HG02610 (cell line): Measurements from ENCODE around the gene MCTP2.

Experiments used
- ATAC-seq: cut with Tn5 transposase; IDR thresholded peaks from one replicate; pipeline ENCODE4 v1.9.1; 2021; ENCODE audit warnings: mild to moderate bottlenecking, moderate library complexity; ENCODE audit not compliant: unreplicated experiment

The MCTP2 gene

GRCh38 chr15:94296717-94297116 lies 65.4 kb downstream of the MCTP2 start:
- ATAC-seq, result no peak

GRCh38 chr15:94297558-94297957 lies 66.2 kb downstream of the MCTP2 start:
- ATAC-seq, result peak; percentile 68

DNA sequence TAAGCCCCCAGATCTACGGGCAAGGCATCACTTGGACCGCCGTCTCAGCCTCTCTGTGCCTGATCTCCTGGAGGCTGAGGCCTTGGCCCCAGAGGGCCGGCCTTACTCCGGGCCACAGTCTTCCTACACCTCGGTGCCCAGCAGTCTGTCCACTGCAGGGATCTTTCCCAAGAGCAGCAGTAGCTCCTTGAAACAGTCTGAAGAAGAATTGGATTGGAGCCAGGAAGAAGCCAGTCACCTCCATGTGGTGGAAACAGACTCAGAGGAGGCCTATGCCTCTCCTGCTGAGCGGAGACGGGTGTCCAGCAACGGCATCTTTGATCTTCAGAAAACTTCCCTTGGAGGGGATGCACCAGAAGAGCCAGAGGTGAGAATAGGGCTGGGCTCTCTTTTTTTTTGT lies 67.0 kb downstream of the MCTP2 start:
- no peak for ATAC-seq

DNA sequence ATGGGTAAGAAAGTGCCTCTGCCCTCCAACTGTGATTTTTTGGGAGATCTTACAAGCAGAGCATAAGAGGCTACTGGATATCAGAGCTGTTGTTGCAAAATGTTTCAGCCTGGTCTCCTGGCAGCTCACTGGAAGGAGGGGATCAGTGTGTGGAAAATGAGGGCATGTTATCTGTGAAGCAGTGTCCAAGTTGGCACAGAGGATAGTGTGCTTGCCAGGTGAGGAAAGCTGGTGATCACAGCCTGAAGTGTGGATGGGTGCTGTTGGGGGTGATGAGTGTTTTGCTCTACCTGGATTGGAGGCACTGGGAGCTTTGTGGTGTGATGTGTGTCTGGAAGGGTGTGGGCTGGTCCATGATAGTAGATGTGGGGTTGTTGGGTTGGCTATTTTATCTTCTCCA lies 69.3 kb downstream of the MCTP2 start:
- ATAC-seq, result no peak

- ATAC-seq, result peak; percentile 57
Measured at GRCh38 chr15:94305133-94305532, 73.8 kb downstream of the MCTP2 start.

GRCh38 chr15:94306700-94307650 lies 75.6 kb downstream of the MCTP2 start:
- ATAC-seq, result peak; percentile 79

GRCh38 chr15:94312946-94313345 lies 81.6 kb downstream of the MCTP2 start:
- no peak for ATAC-seq

GRCh38 chr15:94314639-94315038 lies 83.3 kb downstream of the MCTP2 start:
- ATAC-seq, result no peak

DNA sequence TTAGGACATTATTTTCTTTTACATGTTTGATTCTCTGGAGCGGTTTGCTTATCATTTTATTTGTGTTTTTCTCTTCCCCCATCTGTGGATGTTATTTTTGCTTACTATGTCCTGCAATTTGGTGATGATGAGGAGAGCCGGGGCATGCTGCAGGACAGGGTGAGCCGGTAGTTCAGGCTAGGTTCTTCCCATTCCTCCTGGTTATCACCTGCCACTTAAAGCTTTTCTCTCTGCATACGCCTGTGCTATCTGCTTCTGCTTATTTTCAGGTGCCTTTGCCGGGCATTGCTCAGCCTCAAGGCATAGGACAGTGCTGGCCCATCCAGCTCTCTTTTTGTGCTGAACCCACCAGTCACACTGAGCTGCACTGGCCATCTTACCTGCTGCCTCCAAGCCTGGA lies 85.8 kb downstream of the MCTP2 start:
- ATAC-seq, result no peak

DNA sequence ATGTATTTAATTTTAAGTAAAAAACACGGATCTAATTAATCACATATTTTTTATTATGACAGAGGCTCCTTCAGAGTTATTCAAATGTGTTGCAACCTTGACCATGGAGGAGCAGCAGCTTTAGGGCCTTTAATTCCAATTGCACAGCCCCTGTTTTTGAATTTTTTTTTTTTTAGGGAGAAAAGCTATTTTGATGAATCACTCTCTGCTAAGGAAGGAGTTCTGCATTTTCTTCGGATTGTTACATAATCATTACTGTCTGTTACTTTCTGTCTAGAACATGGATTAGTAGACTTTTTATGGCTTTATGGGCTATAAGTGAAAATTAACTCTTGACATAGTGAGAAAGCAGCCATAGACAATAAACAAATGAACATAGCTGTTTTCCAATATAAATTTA lies 90.8 kb downstream of the MCTP2 start:
- ATAC-seq, result no peak

- ATAC-seq, result no peak
Measured at GRCh38 chr15:94323076-94323475, 91.7 kb downstream of the MCTP2 start.

GRCh38 chr15:94324117-94324826 lies 92.9 kb downstream of the MCTP2 start:
- peak; percentile 84 for ATAC-seq

DNA sequence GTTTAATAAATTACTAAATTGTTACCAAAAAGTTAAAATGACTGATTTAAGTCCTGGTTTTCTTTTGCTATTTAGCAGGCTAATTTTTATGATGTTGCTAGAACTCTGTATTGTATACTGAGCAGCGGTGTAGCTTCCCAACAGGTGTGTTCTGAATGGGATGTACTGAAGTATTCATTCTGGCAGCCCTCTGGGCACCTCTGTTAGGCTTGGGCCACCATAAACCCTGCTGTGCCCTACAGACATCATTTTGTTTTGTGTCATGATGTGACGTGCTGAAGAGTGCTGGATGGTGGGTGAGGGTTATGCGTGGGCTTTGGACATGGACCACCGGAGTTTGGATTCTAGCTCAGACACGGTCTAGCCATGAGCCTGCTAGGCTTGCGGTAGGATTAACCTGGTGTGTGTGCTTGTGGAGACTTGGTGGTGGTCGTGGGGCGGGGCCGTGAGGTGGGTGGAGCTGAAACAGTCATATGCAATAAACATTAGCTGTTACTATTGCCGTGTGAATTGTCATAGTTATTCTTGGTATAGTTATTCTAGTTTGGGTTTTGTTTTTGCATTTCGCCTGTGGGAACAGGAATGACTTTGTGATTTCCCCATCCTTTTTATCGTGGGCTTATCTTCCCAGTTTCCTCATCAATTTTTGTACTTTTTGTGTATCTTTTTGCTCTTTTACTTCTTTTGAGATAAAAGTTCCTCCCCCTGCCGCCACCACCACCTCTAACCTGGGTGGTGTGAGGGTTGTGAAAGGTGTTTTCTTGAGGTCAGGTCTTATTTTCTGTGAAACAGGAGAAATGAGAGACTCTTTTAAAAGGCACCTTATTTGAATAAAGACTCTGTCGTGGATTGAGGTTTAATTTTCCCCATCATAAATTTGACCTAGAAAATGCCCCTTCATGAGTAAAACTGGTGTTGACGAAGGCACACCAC lies 93.7 kb downstream of the MCTP2 start:
- ATAC-seq, result no peak

DNA sequence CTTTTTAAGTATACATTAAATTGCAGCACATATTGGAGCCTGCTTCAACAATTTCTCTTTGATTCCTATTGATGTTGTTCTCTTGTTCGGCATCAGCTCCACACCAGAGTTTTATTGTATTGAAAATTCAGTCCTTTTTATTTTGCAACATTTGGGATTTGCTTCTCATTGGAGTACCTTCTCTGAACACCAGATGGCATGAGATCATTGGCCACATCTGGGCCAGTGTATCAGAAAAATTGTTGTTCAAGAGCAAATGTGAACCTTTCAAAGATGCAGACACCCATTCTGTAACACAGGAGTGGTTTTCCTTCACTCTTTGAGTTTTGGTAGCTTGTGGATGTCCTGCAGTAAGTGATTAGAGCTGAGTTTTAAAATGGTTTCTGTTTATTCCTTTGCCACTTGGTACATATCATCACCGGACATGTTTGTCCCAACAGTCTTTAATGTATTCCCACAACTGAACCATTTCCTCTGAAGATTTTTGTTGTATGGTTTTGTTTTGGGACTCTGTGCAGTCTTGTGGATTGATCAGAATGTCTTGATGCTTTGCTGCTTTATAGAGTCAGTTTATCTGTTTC lies 96.1 kb downstream of the MCTP2 start:
- no peak for ATAC-seq

DNA sequence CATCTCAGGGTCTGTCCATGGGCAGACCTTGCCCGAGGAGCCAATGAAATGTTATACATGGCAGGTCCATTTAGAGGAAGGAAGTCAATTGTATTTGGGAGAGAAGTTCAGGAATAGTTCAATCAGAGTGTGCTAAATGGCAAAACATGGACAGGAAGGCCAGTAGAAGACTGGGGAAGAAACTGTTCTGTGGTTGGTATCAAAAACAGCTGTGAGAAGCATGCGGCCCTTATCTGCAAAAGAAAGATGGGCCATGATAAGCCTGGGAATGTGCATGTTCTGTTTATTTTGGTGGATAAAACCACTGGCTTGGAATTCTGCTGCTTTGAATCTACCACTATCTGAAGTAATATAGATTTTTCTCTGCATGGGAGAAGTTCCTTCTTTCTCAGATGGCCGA lies 100.4 kb downstream of the MCTP2 start:
- no peak for ATAC-seq

GRCh38 chr15:94335616-94336015 lies 104.3 kb downstream of the MCTP2 start:
- ATAC-seq, result no peak

DNA sequence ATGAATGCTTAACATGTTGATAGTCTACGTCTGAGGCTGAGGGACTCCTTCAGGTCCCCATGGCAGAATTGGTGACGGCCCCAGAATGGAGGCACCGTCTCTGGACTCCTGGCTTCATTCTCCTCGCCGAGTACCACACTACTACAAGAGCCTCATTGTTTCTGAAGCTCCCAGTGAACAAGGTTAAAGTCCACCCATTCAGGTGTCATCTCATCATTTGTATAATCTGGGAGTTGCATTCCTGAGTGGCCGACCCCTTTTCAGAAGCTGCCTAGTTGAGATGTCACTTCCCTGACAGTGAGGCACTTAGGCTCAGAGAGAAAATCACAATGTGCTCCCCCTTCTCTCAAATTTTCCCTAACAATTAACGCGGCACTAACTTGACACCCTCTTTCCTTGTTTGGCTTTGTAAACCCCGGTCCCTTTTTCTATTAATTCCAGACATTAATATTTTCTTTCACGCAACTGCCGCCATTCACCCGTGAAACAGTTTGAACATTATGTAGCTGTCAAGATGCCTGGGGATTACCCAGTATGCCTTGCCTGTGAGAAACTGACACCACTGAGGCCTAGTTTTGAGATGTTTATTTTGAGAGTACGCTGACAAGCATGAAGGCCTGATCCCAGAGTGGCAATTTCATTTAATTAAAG lies 105.6 kb downstream of the MCTP2 start:
- ATAC-seq, result no peak

DNA sequence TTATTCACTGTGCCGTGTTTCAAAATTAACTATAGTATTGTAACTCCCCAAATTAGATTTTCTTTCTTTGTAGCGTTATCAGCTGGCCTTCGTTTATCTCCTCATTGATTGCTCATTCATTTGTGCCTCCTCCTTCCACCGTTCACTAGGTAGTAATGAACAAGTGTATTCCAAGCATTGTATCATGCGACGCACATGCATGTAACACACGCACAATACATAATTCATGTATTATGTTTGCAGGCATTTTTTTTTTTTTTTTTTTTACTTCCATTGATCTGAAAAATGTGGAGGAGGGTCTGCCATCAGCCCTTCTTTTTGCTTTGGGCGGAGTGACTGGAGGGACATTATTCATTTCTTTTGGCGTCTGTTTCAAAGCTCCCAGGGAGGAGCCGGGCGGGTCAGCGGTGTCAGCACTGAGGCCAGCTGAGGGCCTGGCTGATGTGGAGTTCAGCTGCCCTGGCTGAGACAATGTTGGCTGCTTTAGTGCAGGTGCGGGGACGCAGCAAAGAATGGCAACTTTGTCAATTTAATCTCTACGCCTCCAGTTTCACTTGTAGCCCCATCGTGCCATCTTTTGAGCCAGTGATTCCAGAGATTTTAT lies 107.0 kb downstream of the MCTP2 start:
- no peak for ATAC-seq

DNA sequence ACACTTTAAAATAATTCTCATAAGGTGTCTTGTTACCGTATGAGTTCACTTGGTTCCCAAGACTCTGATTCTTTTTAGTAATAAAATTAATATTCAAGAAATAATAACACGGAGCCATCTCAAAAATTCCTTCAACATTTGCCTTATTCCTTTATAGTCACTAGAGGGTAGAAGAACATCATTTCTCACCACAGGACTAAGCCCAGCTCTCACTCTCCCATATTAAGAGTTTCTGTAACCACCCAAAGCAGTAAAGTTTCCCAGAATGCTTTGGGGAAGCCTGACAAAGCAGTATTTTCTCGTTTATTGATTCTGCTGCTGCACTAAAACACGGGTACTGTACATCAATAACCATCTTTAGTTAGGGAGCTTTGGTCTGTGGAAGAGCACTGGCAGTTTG lies 114.9 kb downstream of the MCTP2 start:
- ATAC-seq, result no peak

GRCh38 chr15:94348084-94348483 lies 116.7 kb downstream of the MCTP2 start:
- no peak for ATAC-seq
